Gastroesophageal sphincter (tissue), 4 donors: ENCODE data around the gene TAF3. TPM values are rescaled to one million over a fixed set of nuclear protein-coding genes. Genes with fewer than 3 reads are reported as not detected.

ENCODE experiments used
- ATAC-seq: fragments of 150-250 bp; one replicate; pipeline ENCODE4 v1.9.1; 2016; ENCODE audit warnings: mild to moderate bottlenecking, moderate library complexity
- H3K27ac ChIP-seq, 4 donors: fragments of 200-600 bp; sonication (generic) in 3 of 4; 1 replicate in 3 of 4; 2 replicates in 1 of 4; pipeline ENCODE4 v1.5.1; 2016 to 2019
- H3K27me3 ChIP-seq: fragments of 200-600 bp; sonication (generic); one replicate; pipeline ENCODE4 v1.5.1; 2019
- H3K36me3 ChIP-seq, 2 donors: fragments of 200-600 bp; sonication (generic); one replicate each; pipeline ENCODE4 v1.5.1; 2019; ENCODE audit warnings: control low read depth in 1 of 2
- H3K4me1 ChIP-seq, 3 donors: fragments of 200-600 bp; sonication (generic); 1 replicate in 2 of 3; 2 replicates in 1 of 3; pipeline ENCODE4 v1.5.1; 2016 to 2019; ENCODE audit warnings: control low read depth in 2 of 3
- H3K4me3 ChIP-seq, 2 donors: fragments of 200-600 bp; sonication (generic); one replicate each; pipeline ENCODE4 v1.5.1; 2019; ENCODE audit warnings: mild to moderate bottlenecking in 1 of 2, moderate library complexity in 1 of 2
- H3K9me3 ChIP-seq, 3 donors: fragments of 200-600 bp; sonication (generic); one replicate each; pipeline ENCODE4 v1.5.1; 2017 to 2019; ENCODE audit warnings: control low read depth in 2 of 3
- EP300 ChIP-seq: sonication (generic); formaldehyde crosslinking; IDR thresholded peaks from one replicate; pipeline ENCODE4 v1.6.1; 2017; ENCODE audit warnings: antibody characterized with exemption, mild to moderate bottlenecking
- POLR2A ChIP-seq, 2 donors: fragments of 450-650 bp; IDR thresholded peaks; one replicate each; pipeline ENCODE4 v1.6.1; 2017; ENCODE audit warnings: antibody characterized with exemption in 2 of 2, mild to moderate bottlenecking in 2 of 2, moderate library complexity in 1 of 2
- POLR2AphosphoS5 ChIP-seq: sonication (generic); formaldehyde crosslinking; IDR thresholded peaks from one replicate; pipeline ENCODE4 v1.6.1; 2017; ENCODE audit warnings: antibody characterized with exemption
- WGBS, 2 donors: methylation state at CpG; one replicate each; pipeline ENCODE4 v1.1.5; 2018; ENCODE audit warnings: low coverage in 1 of 2; 5-methylcytosine and 5-hydroxymethylcytosine counted together
- total RNA-seq, 4 donors: library from RNA; depleted of rRNA; stranded (reverse); fragments of >200 nt; gene quantifications; one replicate each; pipeline ENCODE4 v1.1.0, GENCODE V29; 2016
- TF ChIP-seq, protein P1 (sequence below), 4 experiments: fragments of 200-600 bp in 2 of 4; fragments of 450-650 bp in 2 of 4; sonication (generic) in 1 of 4; IDR thresholded peaks; one replicate each; pipeline ENCODE4 v1.5.1; 2017 to 2019; ENCODE audit warnings: antibody characterized with exemption in 4 of 4, mild to moderate bottlenecking in 2 of 4, moderate library complexity in 2 of 4

TAF3 gene
- total RNA-seq, 4 donors from 2014 or later = 5.7 to 11.8 (median 8.8) TPM

DNA sequence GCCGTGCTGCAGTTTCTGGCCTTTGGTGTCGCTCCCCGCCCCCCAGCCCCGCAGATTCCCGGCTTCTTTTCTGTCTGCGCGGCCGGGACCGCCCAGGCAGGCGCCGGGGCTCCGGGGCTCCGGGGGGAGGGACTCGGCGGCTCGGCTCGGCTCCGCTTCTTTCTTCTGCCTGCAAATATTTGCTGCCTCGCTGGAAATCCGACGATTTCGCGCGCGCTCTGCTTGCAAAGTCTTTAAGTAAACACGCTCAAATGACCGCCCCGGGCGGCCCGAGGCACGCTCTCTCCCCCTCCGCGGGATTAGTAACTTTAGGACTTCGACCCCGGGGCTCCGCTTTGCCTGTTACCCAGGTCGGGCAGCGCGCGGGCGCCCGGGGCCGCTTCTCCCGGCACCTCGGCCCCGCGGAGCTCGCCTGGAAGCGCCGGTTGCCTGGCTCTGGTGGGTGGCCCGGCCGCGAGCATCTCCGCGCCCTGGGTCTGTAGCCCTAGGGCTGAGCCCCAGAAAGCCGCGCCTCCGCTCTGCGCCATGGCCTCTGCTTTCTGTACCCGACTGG, 232.3 kb downstream of the TAF3 start:
- ATAC-seq = no peak
- TF ChIP-seq EP300 = no peak
- no peak for TF ChIP-seq POLR2A (IDR thresholded peaks at IDR 0.05)
- TF ChIP-seq POLR2AphosphoS5 = no peak
- TF ChIP-seq, protein P1, sequence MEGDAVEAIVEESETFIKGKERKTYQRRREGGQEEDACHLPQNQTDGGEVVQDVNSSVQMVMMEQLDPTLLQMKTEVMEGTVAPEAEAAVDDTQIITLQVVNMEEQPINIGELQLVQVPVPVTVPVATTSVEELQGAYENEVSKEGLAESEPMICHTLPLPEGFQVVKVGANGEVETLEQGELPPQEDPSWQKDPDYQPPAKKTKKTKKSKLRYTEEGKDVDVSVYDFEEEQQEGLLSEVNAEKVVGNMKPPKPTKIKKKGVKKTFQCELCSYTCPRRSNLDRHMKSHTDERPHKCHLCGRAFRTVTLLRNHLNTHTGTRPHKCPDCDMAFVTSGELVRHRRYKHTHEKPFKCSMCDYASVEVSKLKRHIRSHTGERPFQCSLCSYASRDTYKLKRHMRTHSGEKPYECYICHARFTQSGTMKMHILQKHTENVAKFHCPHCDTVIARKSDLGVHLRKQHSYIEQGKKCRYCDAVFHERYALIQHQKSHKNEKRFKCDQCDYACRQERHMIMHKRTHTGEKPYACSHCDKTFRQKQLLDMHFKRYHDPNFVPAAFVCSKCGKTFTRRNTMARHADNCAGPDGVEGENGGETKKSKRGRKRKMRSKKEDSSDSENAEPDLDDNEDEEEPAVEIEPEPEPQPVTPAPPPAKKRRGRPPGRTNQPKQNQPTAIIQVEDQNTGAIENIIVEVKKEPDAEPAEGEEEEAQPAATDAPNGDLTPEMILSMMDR (IDR thresholded peaks at IDR 0.05) = no peak
- Histone ChIP-seq H3K27ac (no peak overlapping the region), H3K4me3 (peak overlapping the region; percentile 2 to 48), H3K9me3 (no peaks in the 10 kb centered on the region), H3K36me3 (no peaks in the 10 kb centered on the region), H3K27me3 (peaks cover 100% of the 10 kb centered on the region), H3K4me1 (peaks cover 0 to 82% (median 48%) of the 10 kb centered on the region in 3 donors)
- no CpG with 5 or more reads among the region's 60 CpGs for WGBS, 2 donors

- no peak overlapping the region for H3K27ac ChIP-seq
- H3K27me3 ChIP-seq = peaks cover 100% of the 10 kb centered on the region
Observed at GRCh38 chr10:8051109-8051821, 233.0 kb downstream of the TAF3 start.

GRCh38 chr10:8051851-8052257, 233.5 kb downstream of the TAF3 start:
- ATAC-seq = no peak
- peaks cover 0 to 82% (median 46%) of the 10 kb centered on the region in 3 donors for H3K4me1 ChIP-seq
- peaks cover 100% of the 10 kb centered on the region for H3K27me3 ChIP-seq
- 10% methylated on average over 2 of the region's 29 CpGs; no CpG with 5 or more reads in 1 of the 2 donors for WGBS, 2 donors
- H3K9me3 ChIP-seq = no peaks in the 10 kb centered on the region
- H3K36me3 ChIP-seq = no peaks in the 10 kb centered on the region
- H3K4me3 ChIP-seq = peak overlapping the region in 1 of 2 donors; percentile 48
- TF ChIP-seq EP300 = no peak
- TF ChIP-seq POLR2AphosphoS5 = no peak
- TF ChIP-seq, protein P1 (IDR thresholded peaks at IDR 0.05) = no peak
- no peak for TF ChIP-seq POLR2A (IDR thresholded peaks at IDR 0.05)
- no peak overlapping the region for H3K27ac ChIP-seq

More at GRCh38 chr10:8051109-8051821, 233.0 kb downstream of the TAF3 start:
- TF ChIP-seq POLR2AphosphoS5 (no peak), EP300 (no peak), POLR2A (IDR thresholded peaks at IDR 0.05) (no peak)
- TF ChIP-seq, protein P1 (IDR thresholded peaks at IDR 0.05) = no peak
- Histone ChIP-seq H3K9me3 (no peaks in the 10 kb centered on the region), H3K4me3 (peak overlapping the region in 1 of 2 donors; percentile 48), H3K36me3 (no peaks in the 10 kb centered on the region), H3K4me1 (peaks cover 0 to 82% (median 46%) of the 10 kb centered on the region in 3 donors)
- 25% methylated on average over 4 of the region's 52 CpGs; no CpG with 5 or more reads in 1 of the 2 donors for WGBS, 2 donors
- ATAC-seq = no peak

GRCh38 chr10:8052341-8052955, 234.1 kb downstream of the TAF3 start:
- TF ChIP-seq POLR2A (IDR thresholded peaks at IDR 0.05) (no peak), EP300 (no peak), POLR2AphosphoS5 (no peak)
- TF ChIP-seq, protein P1 (IDR thresholded peaks at IDR 0.05) = no peak
- Histone ChIP-seq H3K36me3 (no peaks in the 10 kb centered on the region), H3K27ac (no peak overlapping the region), H3K4me3 (no peak overlapping the region), H3K27me3 (peaks cover 98% of the 10 kb centered on the region), H3K9me3 (no peaks in the 10 kb centered on the region), H3K4me1 (peaks cover 0 to 82% (median 46%) of the 10 kb centered on the region in 3 donors)
- ATAC-seq = no peak
- 9 to 20% methylated on average over 28 to 32 of the region's 32 CpGs for WGBS, 2 donors
